ENCODE results near the gene RNF224. TPM values are rescaled to one million over a fixed set of nuclear protein-coding genes. Genes with fewer than 3 reads are reported as not detected.

RNF224 gene
- total RNA-seq, 1 experiment from 2014 or later, result 0.30 TPM

DNA sequence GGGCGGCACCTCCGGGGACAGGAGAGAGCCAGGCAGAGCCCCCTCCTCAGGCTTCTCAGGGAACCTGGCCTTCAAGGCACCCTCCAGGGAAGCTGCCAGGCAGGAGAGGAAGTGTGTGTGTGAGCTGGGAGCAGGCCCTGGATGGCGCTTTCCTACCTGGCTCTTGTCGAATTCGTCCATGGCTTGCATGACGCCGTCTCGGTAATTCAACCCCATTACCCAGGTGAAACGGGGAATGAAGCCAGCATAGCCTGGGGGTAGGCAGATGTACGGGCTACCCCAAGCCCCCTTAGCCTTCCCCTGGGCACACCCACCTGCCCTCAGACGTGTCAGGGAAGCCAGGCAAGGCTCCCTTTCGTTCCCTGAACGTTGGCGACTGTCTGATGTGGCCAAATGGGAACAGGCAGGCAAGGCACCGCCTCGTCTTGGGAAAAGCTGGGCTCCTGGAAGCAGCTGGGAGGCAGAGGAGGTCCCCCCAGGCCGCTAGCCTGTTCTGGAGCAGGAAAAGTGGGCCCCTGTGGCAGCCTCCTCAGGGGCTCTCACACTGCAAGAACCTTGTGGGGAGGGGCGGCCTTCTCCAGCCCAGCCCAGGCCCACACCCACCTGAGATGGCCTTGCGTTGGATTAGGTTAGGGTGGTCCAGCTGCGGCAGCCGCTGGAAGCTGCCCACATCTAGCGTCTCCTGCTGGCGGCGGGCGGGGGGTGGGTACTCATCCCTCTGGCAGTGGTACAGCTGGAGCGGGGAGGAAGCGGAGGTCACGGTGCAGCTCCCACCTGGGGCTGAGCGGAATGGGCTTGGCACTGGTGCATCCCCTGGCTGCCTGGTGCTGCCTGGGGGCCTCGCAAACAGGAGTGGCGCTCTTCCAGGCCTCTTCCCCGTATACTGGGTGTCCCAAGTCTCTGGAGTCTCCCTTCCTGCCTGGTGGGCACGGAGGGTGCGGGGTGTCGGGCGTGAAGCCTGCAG lies 17.5 kb downstream of the RNF224 start:
- RAD21 ChIA-PET (ENCODE audit: low non-redundant PET in 1 of 2, low total read pairs in 2 of 2, uncharacterized antibody in 2 of 2, unreplicated experiment in 2 of 2), result no interaction called here
- no peaks in the 10 kb centered on the region for H3K27me3 ChIP-seq (ENCODE audit: insufficient read depth, low read length)
- H3K4me1 ChIP-seq (ENCODE audit: control insufficient read depth in 1 of 2, insufficient read depth in 2 of 2, low read length in 2 of 2), result peaks cover 8 to 24% of the 10 kb centered on the region in 2 experiments
- H2AFZ ChIP-seq (ENCODE audit: low read depth, low read length, poor library complexity, severe bottlenecking), result no peak overlapping the region
- H3K9me3 ChIP-seq (ENCODE audit: control insufficient read depth in 1 of 2, insufficient read depth in 1 of 2, low read depth in 1 of 2, low read length in 2 of 2), result no peaks in the 10 kb centered on the region
- H3K36me3 ChIP-seq (ENCODE audit: control insufficient read depth in 1 of 2, insufficient read depth in 2 of 2, low read length in 2 of 2), result peaks cover 11 to 21% of the 10 kb centered on the region in 2 experiments
- H3K4me2 ChIP-seq (ENCODE audit: low read length), result no peak overlapping the region
- H3K9ac ChIP-seq (ENCODE audit: low read length), result no peak overlapping the region
- DNase-seq (ENCODE audit: low read depth, low spot score) (no peak), ATAC-seq (no peak)
- H3K27ac ChIP-seq (ENCODE audit: low read depth, low read length), result peak overlapping the region; percentile 19; the same call in 1 of the 2 replicates
- H3K79me2 ChIP-seq (ENCODE audit: insufficient read depth, low read length), result peaks cover 26% of the 10 kb centered on the region
- CTCF ChIA-PET, result interaction anchor here (2.4 kb wide), 1 partner anchor 8 kb away, joined by 7 read pairs; no protein-coding TSS in a partner anchor
- H3K4me3 ChIP-seq (replicated peaks in 1 of 2; ENCODE audit: low read depth in 1 of 2, low read length in 2 of 2), result no peak overlapping the region
- BruUV-seq (replicated peaks), result no TSS peak
- intact Hi-C loops (cut with micrococcal nuclease), result no loop called here
- no peaks in the 10 kb centered on the region for H3K9me2 ChIP-seq (ENCODE audit: insufficient read depth)
- peaks cover 21% of the 10 kb centered on the region; the same call in 1 of the 2 replicates for H4K20me1 ChIP-seq (ENCODE audit: insufficient read depth)
- POLR2A ChIA-PET, result interaction anchor here (1.1 to 1.7 kb wide), 3 partner anchors 9 to 177 kb away, joined by 3 to 5 read pairs (median 4); partner anchors contain the start of gene SSNA1
- TF ChIP-seq POLR2A (IDR thresholded peaks at IDR 0.05; ENCODE audit: borderline replicate concordance, extremely low read depth, insufficient read depth, insufficient read length), result peak; percentile 0
- TF ChIP-seq ZFX (IDR thresholded peaks at IDR 0.05), result no peak
- no peak for TF ChIP-seq JUND (IDR thresholded peaks at IDR 0.05)

DNA sequence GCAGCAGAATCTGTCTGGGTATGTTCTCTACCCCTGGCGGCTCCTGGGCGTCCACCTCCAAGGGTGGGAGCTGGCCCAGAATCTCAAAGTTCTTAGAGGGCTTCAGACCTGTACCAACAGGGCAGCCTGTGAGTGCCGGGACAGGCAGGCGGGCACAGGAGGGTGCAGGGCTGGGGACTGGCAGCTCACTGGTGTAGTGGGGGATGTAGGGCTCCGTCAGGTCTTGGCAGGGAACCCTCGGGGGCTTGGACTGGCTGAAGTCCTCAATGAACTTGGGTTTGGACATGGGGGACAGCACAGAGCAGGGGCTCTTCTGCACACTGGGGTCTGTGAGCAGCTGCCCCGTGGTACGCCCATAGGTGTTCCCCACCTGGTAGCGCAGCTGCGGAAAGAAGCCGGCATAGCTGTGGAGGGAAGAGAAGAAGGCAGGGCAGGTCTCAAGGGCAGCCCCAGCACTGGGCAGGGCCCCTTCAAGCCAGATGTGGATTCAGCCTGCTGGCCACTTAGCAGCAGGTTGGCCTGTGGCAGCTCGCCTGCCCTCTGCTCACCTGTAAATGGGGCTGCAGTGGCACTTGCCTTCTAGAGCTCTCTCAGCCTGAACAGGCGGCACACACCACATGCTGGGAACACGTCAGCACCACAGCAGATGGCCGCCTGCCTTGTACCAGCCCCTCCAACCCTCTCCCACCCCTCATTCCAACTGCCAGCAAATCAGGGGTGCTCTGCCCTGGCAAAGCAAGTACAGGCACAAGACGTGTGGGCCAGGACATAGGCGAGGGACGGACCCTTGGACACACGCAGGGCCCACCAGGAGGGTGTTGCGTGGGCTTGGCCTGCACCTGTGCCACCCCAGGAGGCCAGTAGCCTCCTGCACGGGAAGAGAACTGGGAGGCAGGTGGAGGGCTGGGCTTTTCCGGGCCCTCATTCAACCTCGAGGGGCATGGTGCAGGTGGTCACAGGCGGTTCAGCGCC lies 18.4 kb downstream of the RNF224 start:
- RAD21 ChIA-PET (ENCODE audit: low non-redundant PET in 1 of 2, low total read pairs in 2 of 2, uncharacterized antibody in 2 of 2, unreplicated experiment in 2 of 2), result no interaction called here
- H3K9me3 ChIP-seq (ENCODE audit: control insufficient read depth in 1 of 2, insufficient read depth in 1 of 2, low read depth in 1 of 2, low read length in 2 of 2), result no peaks in the 10 kb centered on the region
- BruUV-seq (replicated peaks), result no TSS peak
- POLR2A ChIA-PET, result interaction anchor here (1.4 to 1.7 kb wide), 2 partner anchors 32 to 57 kb away, joined by 3 to 4 read pairs; partner anchors contain the start of genes SSNA1 and TOR4A
- TF ChIP-seq FOSL1 (IDR thresholded peaks at IDR 0.05; ENCODE audit: low read depth) (no peak), EZH2phosphoT487 (IDR thresholded peaks at IDR 0.05; ENCODE audit: borderline replicate concordance) (no peak)
- CTCF ChIA-PET, result interaction anchor here (2.4 kb wide), 1 partner anchor 9 kb away, joined by 7 read pairs; no protein-coding TSS in a partner anchor
- no peak overlapping the region for H3K9ac ChIP-seq (ENCODE audit: low read length)
- H4K20me1 ChIP-seq (ENCODE audit: insufficient read depth), result peaks cover 21% of the 10 kb centered on the region; the same call in 1 of the 2 replicates
- no peak overlapping the region for H2AFZ ChIP-seq (ENCODE audit: low read depth, low read length, poor library complexity, severe bottlenecking)
- DNase-seq (ENCODE audit: low read depth, low spot score) (no peak), ATAC-seq (no peak)
- intact Hi-C loops (cut with micrococcal nuclease), result no loop called here
- no peaks in the 10 kb centered on the region for H3K9me2 ChIP-seq (ENCODE audit: insufficient read depth)
- H3K27me3 ChIP-seq (ENCODE audit: insufficient read depth, low read length), result no peaks in the 10 kb centered on the region
- peaks cover 11 to 21% of the 10 kb centered on the region in 2 experiments for H3K36me3 ChIP-seq (ENCODE audit: control insufficient read depth in 1 of 2, insufficient read depth in 2 of 2, low read length in 2 of 2)
- no peak overlapping the region for H3K4me3 ChIP-seq (replicated peaks in 1 of 2; ENCODE audit: low read depth in 1 of 2, low read length in 2 of 2)
- no peak overlapping the region for H3K4me2 ChIP-seq (ENCODE audit: low read length)
- no peak overlapping the region for H3K27ac ChIP-seq (ENCODE audit: low read depth, low read length)
- H3K79me2 ChIP-seq (ENCODE audit: insufficient read depth, low read length), result peaks cover 25% of the 10 kb centered on the region
- H3K4me1 ChIP-seq (ENCODE audit: control insufficient read depth in 1 of 2, insufficient read depth in 2 of 2, low read length in 2 of 2), result peaks cover 8 to 22% of the 10 kb centered on the region in 2 experiments

All from HCT116 (cell line).